ENCODE results near the gene ZYX. TPM values are rescaled to one million over a fixed set of nuclear protein-coding genes. Genes with fewer than 3 reads are reported as not detected.

The ZYX gene
- total and polyA plus RNA-seq, 9 of the 15 experiments (the other 6 are each of a cell fraction or from before 2014, with no cell fraction given) = 1.8 to 130 (median 15.7) TPM

GRCh38 chr7:143381427-143382125 is 431 bp downstream of the ZYX start (continued):
- TF ChIP-seq ZBTB40 (IDR thresholded peaks at IDR 0.05) = peak; percentile 67
- no peak for TF ChIP-seq ZBTB40 (CRISPR knock-in tag; IDR thresholded peaks at IDR 0.05)
- TF ChIP-seq ZNF436 (CRISPR knock-in tag; IDR thresholded peaks at IDR 0.05) = no peak
- no peak for TF ChIP-seq CBX2 (IDR thresholded peaks at IDR 0.05; ENCODE audit: insufficient read depth, low read length, poor library complexity, severe bottlenecking)
- no peak for TF ChIP-seq ZNF79 (CRISPR knock-in tag; IDR thresholded peaks at IDR 0.05; ENCODE audit: low read depth)

Measured in K562 (cell line).